ENCODE results near the gene MED13. TPM values are rescaled to one million over a fixed set of nuclear protein-coding genes. Genes with fewer than 3 reads are reported as not detected.

The MED13 gene
- polyA plus RNA-seq, 3 donors: 2.1 to 32.0 (median 5.0) TPM

DNA sequence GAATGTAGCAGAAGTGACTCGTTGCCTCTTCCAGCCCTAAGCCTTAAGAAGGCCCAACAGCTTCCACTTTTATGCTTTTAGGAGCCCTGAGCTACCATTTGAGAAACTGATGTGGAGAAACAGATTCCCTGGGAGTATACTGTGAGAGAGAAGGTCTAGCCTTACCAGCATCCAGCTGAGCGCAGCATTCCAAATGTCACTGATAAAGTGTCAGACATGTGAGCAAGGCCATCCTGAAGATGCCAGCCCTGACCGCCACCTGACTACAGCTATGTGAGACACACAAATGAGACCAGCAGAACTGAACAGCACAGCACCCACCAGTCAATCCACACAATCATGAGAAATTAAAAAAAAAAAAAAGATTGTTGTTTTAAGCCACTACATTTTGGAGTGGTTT, 18.6 kb upstream of the MED13 start:
- intact Hi-C loops (cut with micrococcal nuclease): no loop called here
- Histone ChIP-seq H3K9ac (ENCODE audit: insufficient read depth, low read length, poor library complexity, severe bottlenecking) (no peak overlapping the region), H3K27me3 (ENCODE audit: control insufficient read depth in 2 of 2, insufficient read depth in 2 of 2, low read length in 2 of 2) (no peaks in the 10 kb centered on the region), H3K4me2 (replicated peaks; ENCODE audit: extremely low read depth, low read length, poor library complexity, severe bottlenecking) (no peak overlapping the region), H3K36me3 (replicated peaks in 1 of 2; ENCODE audit: control insufficient read depth in 1 of 2, insufficient read depth in 2 of 2, low read length in 2 of 2) (no peaks in the 10 kb centered on the region), H2AFZ (ENCODE audit: insufficient read depth, low read depth, low read length, poor library complexity, severe bottlenecking) (no peak overlapping the region), H3K9me3 (replicated peaks in 1 of 2; ENCODE audit: control insufficient read depth in 1 of 2, insufficient read depth in 1 of 2, low read length in 2 of 2) (no peaks in the 10 kb centered on the region), H3K4me3 (replicated peaks in 1 of 3; ENCODE audit: low read depth in 2 of 3, low read length in 3 of 3) (no peak overlapping the region), H3K4me1 (ENCODE audit: control insufficient read depth in 1 of 2, insufficient read depth in 2 of 2, low read length in 2 of 2) (no peaks in the 10 kb centered on the region), H4K20me1 (ENCODE audit: insufficient read depth, low read length) (no peaks in the 10 kb centered on the region), H3K79me2 (ENCODE audit: insufficient read depth, low read length) (no peaks in the 10 kb centered on the region), H3K27ac (ENCODE audit: low read depth in 1 of 2, low read length in 2 of 2) (no peak overlapping the region)
- Mint-ChIP-seq H3K27me3 (ENCODE audit: low read depth in 3 of 3) (peaks cover 2 to 6% (median 6%) of the 10 kb centered on the region in 3 donors), H3K9me3 (no peaks in the 10 kb centered on the region), H3K27ac (no peak overlapping the region), H3K36me3 (no peaks in the 10 kb centered on the region), H3K4me1 (no peaks in the 10 kb centered on the region), H3K4me3 (no peak overlapping the region)
- TF ChIP-seq, protein P1, sequence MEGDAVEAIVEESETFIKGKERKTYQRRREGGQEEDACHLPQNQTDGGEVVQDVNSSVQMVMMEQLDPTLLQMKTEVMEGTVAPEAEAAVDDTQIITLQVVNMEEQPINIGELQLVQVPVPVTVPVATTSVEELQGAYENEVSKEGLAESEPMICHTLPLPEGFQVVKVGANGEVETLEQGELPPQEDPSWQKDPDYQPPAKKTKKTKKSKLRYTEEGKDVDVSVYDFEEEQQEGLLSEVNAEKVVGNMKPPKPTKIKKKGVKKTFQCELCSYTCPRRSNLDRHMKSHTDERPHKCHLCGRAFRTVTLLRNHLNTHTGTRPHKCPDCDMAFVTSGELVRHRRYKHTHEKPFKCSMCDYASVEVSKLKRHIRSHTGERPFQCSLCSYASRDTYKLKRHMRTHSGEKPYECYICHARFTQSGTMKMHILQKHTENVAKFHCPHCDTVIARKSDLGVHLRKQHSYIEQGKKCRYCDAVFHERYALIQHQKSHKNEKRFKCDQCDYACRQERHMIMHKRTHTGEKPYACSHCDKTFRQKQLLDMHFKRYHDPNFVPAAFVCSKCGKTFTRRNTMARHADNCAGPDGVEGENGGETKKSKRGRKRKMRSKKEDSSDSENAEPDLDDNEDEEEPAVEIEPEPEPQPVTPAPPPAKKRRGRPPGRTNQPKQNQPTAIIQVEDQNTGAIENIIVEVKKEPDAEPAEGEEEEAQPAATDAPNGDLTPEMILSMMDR (IDR thresholded peaks at IDR 0.05): no peak
- DNase-seq: no peak
- 100% methylated on average over 2 of the region's 3 CpGs for WGBS (ENCODE audit: insufficient coverage)

DNA sequence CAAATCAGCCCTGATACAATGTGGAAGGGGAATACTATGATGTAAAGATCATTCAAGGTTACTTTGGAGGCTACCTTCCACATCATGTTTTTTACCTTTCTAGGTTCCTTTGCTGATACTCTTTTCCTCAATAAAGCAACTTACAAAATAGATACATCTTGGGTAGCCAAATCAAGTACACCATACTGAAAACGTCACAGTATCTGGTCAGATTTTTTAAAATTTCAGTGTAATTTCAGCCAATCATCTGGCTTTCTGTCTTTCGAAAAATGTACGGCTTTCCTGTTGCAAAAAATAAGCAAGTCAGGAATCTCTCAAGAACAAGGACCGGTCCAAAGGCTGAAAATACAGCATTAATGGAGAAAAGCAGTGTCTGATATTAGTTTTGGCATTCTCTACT, 15.6 kb upstream of the MED13 start:
- intact Hi-C loops (cut with micrococcal nuclease): no loop called here
- Mint-ChIP-seq H3K4me1 (no peaks in the 10 kb centered on the region), H3K36me3 (no peaks in the 10 kb centered on the region), H3K27me3 (ENCODE audit: low read depth in 3 of 3) (peaks cover 6 to 14% (median 11%) of the 10 kb centered on the region in 3 donors), H3K27ac (no peak overlapping the region), H3K9me3 (peaks cover 0 to 4% (median 0%) of the 10 kb centered on the region in 7 donors), H3K4me3 (no peak overlapping the region)
- no peak overlapping the region for H3K27ac ChIP-seq (ENCODE audit: low read depth in 1 of 2, low read length in 2 of 2)
- no peaks in the 10 kb centered on the region for H3K27me3 ChIP-seq (ENCODE audit: control insufficient read depth in 2 of 2, insufficient read depth in 2 of 2, low read length in 2 of 2)
- no peaks in the 10 kb centered on the region for H3K79me2 ChIP-seq (ENCODE audit: insufficient read depth, low read length)
- no peak for DNase-seq
- TF ChIP-seq, protein P1 (IDR thresholded peaks at IDR 0.05): no peak
- H2AFZ ChIP-seq (ENCODE audit: insufficient read depth, low read depth, low read length, poor library complexity, severe bottlenecking): no peak overlapping the region
- H3K4me3 ChIP-seq (replicated peaks in 1 of 3; ENCODE audit: low read depth in 2 of 3, low read length in 3 of 3): no peak overlapping the region
- no peaks in the 10 kb centered on the region for H4K20me1 ChIP-seq (ENCODE audit: insufficient read depth, low read length)
- H3K4me1 ChIP-seq (ENCODE audit: control insufficient read depth in 1 of 2, insufficient read depth in 2 of 2, low read length in 2 of 2): no peaks in the 10 kb centered on the region
- 94% methylated on average over 2 of the region's 4 CpGs for WGBS (ENCODE audit: insufficient coverage)
- H3K9ac ChIP-seq (ENCODE audit: insufficient read depth, low read length, poor library complexity, severe bottlenecking): no peak overlapping the region
- no peaks in the 10 kb centered on the region for H3K36me3 ChIP-seq (replicated peaks in 1 of 2; ENCODE audit: control insufficient read depth in 1 of 2, insufficient read depth in 2 of 2, low read length in 2 of 2)
- H3K4me2 ChIP-seq (replicated peaks; ENCODE audit: extremely low read depth, low read length, poor library complexity, severe bottlenecking): no peak overlapping the region
- H3K9me3 ChIP-seq (replicated peaks in 1 of 2; ENCODE audit: control insufficient read depth in 1 of 2, insufficient read depth in 1 of 2, low read length in 2 of 2): no peaks in the 10 kb centered on the region

Measured in CD14-positive monocyte (primary cell).